HFFc6 (cell line): ENCODE results near the gene SPRED3. TPM values are rescaled to one million over a fixed set of nuclear protein-coding genes. Genes with fewer than 3 reads are reported as not detected.
"Not testable (repeated sequence)": the region's sequence is repeated elsewhere in the genome, so short reads cannot be mapped to it uniquely, and the experiment has no call there.

Experiments used
- DNase-seq: peaks from one replicate; pipeline ENCODE4 v3.0.0-alpha.2; 2018
- H3K27ac Mint-ChIP-seq: 2 replicates; pipeline ENCODE4 v1.8.0; 2020; ENCODE audit warnings: mild to moderate bottlenecking, mixed read lengths
- H3K27me3 Mint-ChIP-seq: 2 replicates; pipeline ENCODE4 v1.8.0; 2021; ENCODE audit warnings: mild to moderate bottlenecking, moderate library complexity, mixed read lengths; ENCODE audit not compliant: insufficient read depth
- H3K36me3 Mint-ChIP-seq: 2 replicates; pipeline ENCODE4 v1.8.0; 2021; ENCODE audit warnings: low read depth, mixed read lengths
- H3K4me1 Mint-ChIP-seq: 2 replicates; pipeline ENCODE4 v1.8.0; 2020; ENCODE audit warnings: low read depth, mixed read lengths
- H3K4me3 Mint-ChIP-seq: 2 replicates; pipeline ENCODE4 v1.8.0; 2020; ENCODE audit warnings: mild to moderate bottlenecking, moderate library complexity, mixed read lengths
- H3K9me3 Mint-ChIP-seq: 2 replicates; pipeline ENCODE4 v1.8.0; 2020; ENCODE audit warnings: mild to moderate bottlenecking, mixed read lengths
- CTCF ChIP-seq: fragments of 200-600 bp; sonication (generic); IDR thresholded peaks from 2 replicates; pipeline ENCODE4 v1.5.0; 2021; ENCODE audit warnings: antibody characterized with exemption, mild to moderate bottlenecking
- long read RNA-seq: library from polyadenylated mRNA; unstranded; transcript quantifications from one replicate; pipeline ENCODE4 v2.0.0, GENCODE V29; 2019
- total RNA-seq, 6 experiments: library from RNA; stranded (reverse); fragmentation: NEBNext Ultra II Directional; extraction: Animal tissue kit (Norgen Biotek cat#: 25700); gene quantifications; 2 replicates in 1 of 6; 3 replicates in 5 of 6; pipeline ENCODE4 v1.2.3, GENCODE V29; 2021

SPRED3 gene, protein sequence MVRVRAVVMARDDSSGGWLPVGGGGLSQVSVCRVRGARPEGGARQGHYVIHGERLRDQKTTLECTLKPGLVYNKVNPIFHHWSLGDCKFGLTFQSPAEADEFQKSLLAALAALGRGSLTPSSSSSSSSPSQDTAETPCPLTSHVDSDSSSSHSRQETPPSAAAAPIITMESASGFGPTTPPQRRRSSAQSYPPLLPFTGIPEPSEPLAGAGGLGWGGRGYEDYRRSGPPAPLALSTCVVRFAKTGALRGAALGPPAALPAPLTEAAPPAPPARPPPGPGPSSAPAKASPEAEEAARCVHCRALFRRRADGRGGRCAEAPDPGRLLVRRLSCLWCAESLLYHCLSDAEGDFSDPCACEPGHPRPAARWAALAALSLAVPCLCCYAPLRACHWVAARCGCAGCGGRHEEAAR
- 10 to 100 TPM; 11.7 to 15.3 (median 13.1) TPM for total RNA-seq
- long read RNA-seq, partial matches to known transcripts = 1 of 1 reads
- long read RNA-seq, other reads (novel, unspliced or antisense) = 0 of 1 reads

- peaks cover 15% of the 10 kb centered on the region for H3K27me3 Mint-ChIP-seq
- H3K9me3 Mint-ChIP-seq = no peaks in the 10 kb centered on the region
- H3K4me3 Mint-ChIP-seq = peak within 1 kb of the TSS; percentile 97
- H3K36me3 Mint-ChIP-seq = peaks cover 30% of the 10 kb centered on the region
- no peak for DNase-seq
- peak within 1 kb of the TSS; percentile 99 for H3K27ac Mint-ChIP-seq
- peaks cover 45% of the 10 kb centered on the region for H3K4me1 Mint-ChIP-seq
- TF ChIP-seq CTCF = no peak
Measured at GRCh38 chr19:38388349-38389100, at the start of gene SPRED3. TSS of gene SPRED3 (plus strand) at chr19:38388697. CDS start at chr19:38390303, 1,606 bp downstream.

- H3K4me1 Mint-ChIP-seq = peaks cover 17% of the 10 kb centered on the region
- not testable (repeated sequence) for H3K27me3 Mint-ChIP-seq, H3K36me3 Mint-ChIP-seq, DNase-seq, H3K27ac Mint-ChIP-seq, H3K4me3 Mint-ChIP-seq, H3K9me3 Mint-ChIP-seq
Measured at GRCh38 chr19:38339011-38339410, 49.5 kb upstream of the SPRED3 start.

GRCh38 chr19:38340927-38341326 is 47.6 kb upstream of the SPRED3 start:
- H3K36me3 Mint-ChIP-seq = no peaks in the 10 kb centered on the region
- H3K9me3 Mint-ChIP-seq = no peaks in the 10 kb centered on the region

GRCh38 chr19:38346837-38347236 is 41.7 kb upstream of the SPRED3 start:
- Mint-ChIP-seq H3K27me3 (peaks cover 13% of the 10 kb centered on the region), H3K4me3 (no peak overlapping the region), H3K36me3 (no peaks in the 10 kb centered on the region), H3K9me3 (no peaks in the 10 kb centered on the region), H3K4me1 (no peaks in the 10 kb centered on the region), H3K27ac (no peak overlapping the region)
- TF ChIP-seq CTCF = no peak
- no peak for DNase-seq

More at GRCh38 chr19:38340927-38341326, 47.6 kb upstream of the SPRED3 start:
- Mint-ChIP-seq H3K4me1 (peaks cover 17% of the 10 kb centered on the region), H3K27me3 (peaks cover 3% of the 10 kb centered on the region; the same call in 1 of the 2 replicates), H3K4me3 (no peak overlapping the region), H3K27ac (no peak overlapping the region)
- no peak for DNase-seq
- TF ChIP-seq CTCF = no peak

- H3K27me3 Mint-ChIP-seq = peaks cover 25% of the 10 kb centered on the region
- no peaks in the 10 kb centered on the region for H3K36me3 Mint-ChIP-seq
- no peaks in the 10 kb centered on the region for H3K9me3 Mint-ChIP-seq
- H3K4me1 Mint-ChIP-seq = no peaks in the 10 kb centered on the region
- no peak for DNase-seq
- no peak for TF ChIP-seq CTCF
- no peak overlapping the region for H3K4me3 Mint-ChIP-seq
- H3K27ac Mint-ChIP-seq = no peak overlapping the region
Measured at GRCh38 chr19:38350883-38351282, 37.6 kb upstream of the SPRED3 start.
